Trophoblast cell (in vitro differentiated cells and primary cell): ENCODE results near the gene WDR31.

Source experiments
- DNase-seq, 2 donors: peaks; one replicate each; pipeline ENCODE4 v3.0.0-alpha.2; 2016
- H2AFZ ChIP-seq: 2 replicates; pipeline ENCODE4 v1.6.1; 2013; ENCODE audit warnings: low read length, moderate library complexity, mild to moderate bottlenecking; ENCODE audit not compliant: insufficient read depth, poor library complexity
- H2AK5ac ChIP-seq: 2 replicates; pipeline ENCODE4 v1.6.1; 2013; ENCODE audit warnings: mild to moderate bottlenecking, low read length
- H2BK120ac ChIP-seq: 2 replicates; pipeline ENCODE4 v1.6.1; 2013; ENCODE audit warnings: low read length, mild to moderate bottlenecking, moderate library complexity; ENCODE audit not compliant: insufficient read depth, poor library complexity
- H2BK12ac ChIP-seq: 2 replicates; pipeline ENCODE4 v1.6.1; 2013; ENCODE audit warnings: mild to moderate bottlenecking, low read length, moderate library complexity
- H2BK5ac ChIP-seq: 2 replicates; pipeline ENCODE4 v1.6.1; 2013; ENCODE audit warnings: low read length, low read depth, moderate library complexity, mild to moderate bottlenecking; ENCODE audit not compliant: poor library complexity
- H3K14ac ChIP-seq: 2 replicates; pipeline ENCODE4 v1.6.1; 2013; ENCODE audit warnings: mild to moderate bottlenecking, low read length
- H3K18ac ChIP-seq: 2 replicates; pipeline ENCODE4 v1.6.1; 2013; ENCODE audit warnings: mild to moderate bottlenecking, low read length
- H3K23ac ChIP-seq: 2 replicates; pipeline ENCODE4 v1.6.1; 2013; ENCODE audit warnings: low read length
- H3K27ac ChIP-seq: 2 replicates; pipeline ENCODE4 v1.5.1; 2013; ENCODE audit warnings: low read depth, mild to moderate bottlenecking, inconsistent platforms, low read length, moderate library complexity
- H3K27me3 ChIP-seq: 2 replicates; pipeline ENCODE4 v1.6.1; 2013; ENCODE audit warnings: inconsistent platforms, mild to moderate bottlenecking, low read length, moderate library complexity; ENCODE audit not compliant: insufficient read depth
- H3K36me3 ChIP-seq, 2 experiments: 1 replicate in 1 of 2; 2 replicates in 1 of 2; pipeline ENCODE4 v1.6.1; 2013; ENCODE audit warnings: low read length in 2 of 2, mild to moderate bottlenecking in 2 of 2, moderate library complexity in 1 of 2; ENCODE audit not compliant: insufficient read depth in 2 of 2, control insufficient read depth in 1 of 2
- H3K4ac ChIP-seq: 2 replicates; pipeline ENCODE4 v1.6.1; 2013; ENCODE audit warnings: low read depth, mild to moderate bottlenecking, low read length, moderate library complexity
- H3K4me1 ChIP-seq, 2 experiments: 1 replicate in 1 of 2; 2 replicates in 1 of 2; pipeline ENCODE4 v1.6.1; 2013; ENCODE audit warnings: low read length in 2 of 2, mild to moderate bottlenecking in 2 of 2, moderate library complexity in 1 of 2; ENCODE audit not compliant: insufficient read depth in 2 of 2, control insufficient read depth in 1 of 2
- H3K4me2 ChIP-seq: 2 replicates; pipeline ENCODE4 v1.6.1; 2013; ENCODE audit warnings: inconsistent platforms, mild to moderate bottlenecking, low read length, moderate library complexity
- H3K4me3 ChIP-seq: 2 replicates; pipeline ENCODE4 v1.5.1; 2013; ENCODE audit warnings: mild to moderate bottlenecking, low read depth, low read length, inconsistent platforms
- H3K79me1 ChIP-seq: one replicate; pipeline ENCODE4 v1.6.1; 2013; ENCODE audit warnings: low read length
- H3K79me2 ChIP-seq: 2 replicates; pipeline ENCODE4 v1.6.1; 2013; ENCODE audit warnings: low read length, mild to moderate bottlenecking; ENCODE audit not compliant: control insufficient read depth, insufficient read depth, poor library complexity
- H3K9ac ChIP-seq: 2 replicates; pipeline ENCODE4 v1.6.1; 2013; ENCODE audit warnings: mild to moderate bottlenecking, low read length
- H3K9me3 ChIP-seq: 2 replicates; pipeline ENCODE4 v1.6.1; 2013; ENCODE audit warnings: low read depth, mild to moderate bottlenecking, control low read depth, inconsistent platforms, low read length; ENCODE audit not compliant: insufficient read depth
- H4K12ac ChIP-seq: 2 replicates; pipeline ENCODE4 v1.6.1; 2013; ENCODE audit warnings: low read depth, mild to moderate bottlenecking, low read length, moderate library complexity
- H4K8ac ChIP-seq: 2 replicates; pipeline ENCODE4 v1.6.1; 2013; ENCODE audit warnings: low read depth, mild to moderate bottlenecking, low read length, moderate library complexity
- H4K91ac ChIP-seq: one replicate; pipeline ENCODE4 v1.6.1; 2013; ENCODE audit warnings: low read depth, mild to moderate bottlenecking, low read length, moderate library complexity
- WGBS: extraction: QIAGEN DNeasy Blood & Tissue Kit; methylation state at CpG from one replicate; pipeline ENCODE4 v1.1.7; 2013; ENCODE audit warnings: missing lambda C conversion rate; ENCODE audit not compliant: insufficient read length, insufficient coverage; ENCODE audit errors: extremely low coverage; 5-methylcytosine and 5-hydroxymethylcytosine counted together

Gene WDR31

GRCh38 chr9:113331780-113332179 lies 8.3 kb downstream of the WDR31 start:
- H3K36me3 ChIP-seq = no peaks in the 10 kb centered on the region
- H2AK5ac ChIP-seq = no peak overlapping the region
- H2AFZ ChIP-seq = no peak overlapping the region
- no peak overlapping the region for H3K9ac ChIP-seq
- H3K79me2 ChIP-seq = no peaks in the 10 kb centered on the region
- no peak overlapping the region for H3K14ac ChIP-seq
- no peak overlapping the region for H3K23ac ChIP-seq
- no peak for DNase-seq
- H2BK120ac ChIP-seq = no peak overlapping the region
- H2BK5ac ChIP-seq = no peak overlapping the region
- H3K27me3 ChIP-seq = no peaks in the 10 kb centered on the region
- H3K27ac ChIP-seq = no peak overlapping the region
- no peak overlapping the region for H2BK12ac ChIP-seq
- H4K8ac ChIP-seq = no peak overlapping the region
- H3K4me2 ChIP-seq = no peak overlapping the region
- no peak overlapping the region for H3K4ac ChIP-seq
- H4K91ac ChIP-seq = no peak overlapping the region
- no peaks in the 10 kb centered on the region for H3K9me3 ChIP-seq
- H3K79me1 ChIP-seq = no peaks in the 10 kb centered on the region
- H3K4me1 ChIP-seq = no peaks in the 10 kb centered on the region
- no peak overlapping the region for H3K18ac ChIP-seq
- H3K4me3 ChIP-seq = no peak overlapping the region
- H4K12ac ChIP-seq = no peak overlapping the region
- no CpG with 5 or more reads among the region's 4 CpGs for WGBS

- Histone ChIP-seq H3K36me3 (no peaks in the 10 kb centered on the region), H4K12ac (no peak overlapping the region), H3K18ac (no peak overlapping the region), H2AFZ (no peak overlapping the region), H4K91ac (no peak overlapping the region), H3K79me1 (no peaks in the 10 kb centered on the region), H3K79me2 (no peaks in the 10 kb centered on the region), H3K4me1 (no peaks in the 10 kb centered on the region), H3K27me3 (no peaks in the 10 kb centered on the region), H2BK12ac (no peak overlapping the region), H3K14ac (no peak overlapping the region), H3K27ac (no peak overlapping the region), H2AK5ac (no peak overlapping the region), H2BK5ac (no peak overlapping the region), H3K4me3 (no peak overlapping the region), H3K9ac (no peak overlapping the region), H3K23ac (no peak overlapping the region), H2BK120ac (no peak overlapping the region), H4K8ac (no peak overlapping the region), H3K4ac (no peak overlapping the region), H3K9me3 (no peaks in the 10 kb centered on the region), H3K4me2 (no peak overlapping the region)
- DNase-seq = no peak
- WGBS = no CpG with 5 or more reads among the region's 3 CpGs
These were observed 11.9 kb downstream of the WDR31 start for GRCh38 chr9:113328045-113328782.

GRCh38 chr9:113326230-113326629 lies 13.8 kb downstream of the WDR31 start:
- Histone ChIP-seq H2BK5ac (no peak overlapping the region), H2AFZ (no peak overlapping the region), H3K14ac (no peak overlapping the region), H4K91ac (no peak overlapping the region), H4K12ac (no peak overlapping the region), H3K9me3 (no peaks in the 10 kb centered on the region), H4K8ac (no peak overlapping the region), H3K23ac (no peak overlapping the region), H3K36me3 (no peaks in the 10 kb centered on the region), H3K4me3 (no peak overlapping the region), H3K4ac (no peak overlapping the region), H3K4me1 (no peaks in the 10 kb centered on the region), H3K4me2 (no peak overlapping the region), H3K18ac (no peak overlapping the region), H2AK5ac (no peak overlapping the region), H3K27ac (no peak overlapping the region), H2BK12ac (no peak overlapping the region), H2BK120ac (no peak overlapping the region), H3K27me3 (no peaks in the 10 kb centered on the region), H3K9ac (no peak overlapping the region), H3K79me2 (no peaks in the 10 kb centered on the region), H3K79me1 (no peaks in the 10 kb centered on the region)
- no CpG with 5 or more reads among the region's 4 CpGs for WGBS
- DNase-seq = no peak

GRCh38 chr9:113322671-113323070 lies 17.4 kb downstream of the WDR31 start:
- Histone ChIP-seq H3K9ac (no peak overlapping the region), H3K79me1 (no peaks in the 10 kb centered on the region), H4K91ac (no peak overlapping the region), H3K14ac (no peak overlapping the region), H4K12ac (no peak overlapping the region), H2AK5ac (no peak overlapping the region), H3K9me3 (no peaks in the 10 kb centered on the region), H2AFZ (no peak overlapping the region), H2BK120ac (no peak overlapping the region), H3K4me3 (no peak overlapping the region), H3K4me2 (no peak overlapping the region), H2BK5ac (no peak overlapping the region), H3K27me3 (no peaks in the 10 kb centered on the region), H3K18ac (no peak overlapping the region), H3K4me1 (no peaks in the 10 kb centered on the region), H3K79me2 (no peaks in the 10 kb centered on the region), H3K36me3 (no peaks in the 10 kb centered on the region), H4K8ac (no peak overlapping the region), H3K4ac (no peak overlapping the region), H3K27ac (no peak overlapping the region), H2BK12ac (no peak overlapping the region), H3K23ac (no peak overlapping the region)
- WGBS = no CpG with 5 or more reads among the region's 6 CpGs
- no peak for DNase-seq
